SK-N-SH (cell line): Measurements from ENCODE around the gene MMS19.

Source experiments
- FOXM1 ChIP-seq: IDR thresholded peaks from 2 replicates; pipeline ENCODE4 v1.4.0; 2012; ENCODE audit warnings: low read depth, mild to moderate bottlenecking
- POLR2AphosphoS5 ChIP-seq: IDR thresholded peaks from 2 replicates; pipeline ENCODE4 v1.6.1; 2012; ENCODE audit warnings: low read depth, low read length
- REST ChIP-seq: IDR thresholded peaks from 2 replicates; pipeline ENCODE4 v1.6.1; 2012; ENCODE audit warnings: mild to moderate bottlenecking, low read depth, low read length, moderate library complexity
- SMC3 ChIP-seq: IDR thresholded peaks from 2 replicates; pipeline ENCODE4 v1.6.1; 2012; ENCODE audit warnings: low read depth, low read length, improper control_type of control experiment
- TF ChIP-seq, protein P1 (sequence below): fragments of 200-600 bp; sonication (generic); IDR thresholded peaks from 2 replicates; pipeline ENCODE4 v1.6.1; 2017; ENCODE audit warnings: antibody characterized with exemption, mild to moderate bottlenecking, moderate library complexity
- TF ChIP-seq, protein P2 (sequence below): fragments of 150-350 bp; IDR thresholded peaks from 2 replicates; pipeline ENCODE4 v1.6.1; 2016; ENCODE audit warnings: mild to moderate bottlenecking, low read depth, low read length

- TF ChIP-seq, protein P1, sequence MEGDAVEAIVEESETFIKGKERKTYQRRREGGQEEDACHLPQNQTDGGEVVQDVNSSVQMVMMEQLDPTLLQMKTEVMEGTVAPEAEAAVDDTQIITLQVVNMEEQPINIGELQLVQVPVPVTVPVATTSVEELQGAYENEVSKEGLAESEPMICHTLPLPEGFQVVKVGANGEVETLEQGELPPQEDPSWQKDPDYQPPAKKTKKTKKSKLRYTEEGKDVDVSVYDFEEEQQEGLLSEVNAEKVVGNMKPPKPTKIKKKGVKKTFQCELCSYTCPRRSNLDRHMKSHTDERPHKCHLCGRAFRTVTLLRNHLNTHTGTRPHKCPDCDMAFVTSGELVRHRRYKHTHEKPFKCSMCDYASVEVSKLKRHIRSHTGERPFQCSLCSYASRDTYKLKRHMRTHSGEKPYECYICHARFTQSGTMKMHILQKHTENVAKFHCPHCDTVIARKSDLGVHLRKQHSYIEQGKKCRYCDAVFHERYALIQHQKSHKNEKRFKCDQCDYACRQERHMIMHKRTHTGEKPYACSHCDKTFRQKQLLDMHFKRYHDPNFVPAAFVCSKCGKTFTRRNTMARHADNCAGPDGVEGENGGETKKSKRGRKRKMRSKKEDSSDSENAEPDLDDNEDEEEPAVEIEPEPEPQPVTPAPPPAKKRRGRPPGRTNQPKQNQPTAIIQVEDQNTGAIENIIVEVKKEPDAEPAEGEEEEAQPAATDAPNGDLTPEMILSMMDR, result no peak
- TF ChIP-seq SMC3 (no peak), FOXM1 (no peak), POLR2AphosphoS5 (no peak), REST (no peak)
- TF ChIP-seq, protein P2, sequence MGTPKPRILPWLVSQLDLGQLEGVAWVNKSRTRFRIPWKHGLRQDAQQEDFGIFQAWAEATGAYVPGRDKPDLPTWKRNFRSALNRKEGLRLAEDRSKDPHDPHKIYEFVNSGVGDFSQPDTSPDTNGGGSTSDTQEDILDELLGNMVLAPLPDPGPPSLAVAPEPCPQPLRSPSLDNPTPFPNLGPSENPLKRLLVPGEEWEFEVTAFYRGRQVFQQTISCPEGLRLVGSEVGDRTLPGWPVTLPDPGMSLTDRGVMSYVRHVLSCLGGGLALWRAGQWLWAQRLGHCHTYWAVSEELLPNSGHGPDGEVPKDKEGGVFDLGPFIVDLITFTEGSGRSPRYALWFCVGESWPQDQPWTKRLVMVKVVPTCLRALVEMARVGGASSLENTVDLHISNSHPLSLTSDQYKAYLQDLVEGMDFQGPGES, result no peak
These were observed 4.1 kb downstream of the MMS19 start for GRCh38 chr10:97494151-97494550.
